GM18502 (cell line): ENCODE data around the gene MBTPS1.

Experiments
- ATAC-seq: cut with Tn5 transposase; IDR thresholded peaks from one replicate; pipeline ENCODE4 v1.9.1; 2021; ENCODE audit warnings: mild to moderate bottlenecking; ENCODE audit not compliant: unreplicated experiment, poor library complexity

MBTPS1 gene

DNA sequence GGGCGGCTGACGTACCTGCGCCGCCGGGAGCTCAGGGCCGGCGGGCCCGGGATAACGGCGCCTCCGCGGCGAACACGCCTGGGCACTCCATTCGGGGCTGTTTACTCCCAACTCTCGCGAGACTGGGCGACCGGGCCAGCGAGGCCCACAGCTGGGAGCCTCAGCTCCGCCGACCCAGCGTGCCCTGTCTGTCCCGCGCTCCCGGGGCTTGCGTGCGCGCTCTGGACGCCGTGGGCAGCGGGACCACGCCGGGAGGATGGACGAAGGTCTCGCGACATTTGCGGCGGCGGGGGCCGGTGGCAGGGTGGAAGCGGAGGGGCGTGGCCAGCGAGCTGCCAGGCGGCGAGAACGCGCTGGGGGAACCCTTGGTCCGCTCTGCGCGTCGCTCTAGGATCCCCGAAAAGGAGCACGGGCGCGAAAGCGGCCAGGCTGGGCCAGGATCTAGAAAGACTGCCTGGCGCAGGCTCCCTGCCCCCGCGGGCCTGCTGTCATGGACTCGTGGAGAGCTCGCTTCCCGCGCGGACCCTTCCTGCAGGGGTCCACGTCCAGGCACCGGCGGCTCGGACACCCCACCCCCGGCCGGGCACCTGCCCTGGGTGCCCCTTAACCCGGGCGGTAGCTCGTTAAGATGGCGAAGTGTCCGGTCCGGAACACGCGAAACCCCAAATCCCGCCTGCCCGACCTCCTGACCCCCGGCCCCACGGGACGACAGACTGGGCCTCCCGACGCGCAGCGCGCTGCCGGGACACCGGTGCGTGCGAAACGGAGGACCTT, at the start of gene MBTPS1:
MBTPS1 (minus strand) TSS at position 223 of the 774 bp plus-strand sequence. CDS start 15,159 bp downstream, outside the sequence.
- ATAC-seq: peak; percentile 93

DNA sequence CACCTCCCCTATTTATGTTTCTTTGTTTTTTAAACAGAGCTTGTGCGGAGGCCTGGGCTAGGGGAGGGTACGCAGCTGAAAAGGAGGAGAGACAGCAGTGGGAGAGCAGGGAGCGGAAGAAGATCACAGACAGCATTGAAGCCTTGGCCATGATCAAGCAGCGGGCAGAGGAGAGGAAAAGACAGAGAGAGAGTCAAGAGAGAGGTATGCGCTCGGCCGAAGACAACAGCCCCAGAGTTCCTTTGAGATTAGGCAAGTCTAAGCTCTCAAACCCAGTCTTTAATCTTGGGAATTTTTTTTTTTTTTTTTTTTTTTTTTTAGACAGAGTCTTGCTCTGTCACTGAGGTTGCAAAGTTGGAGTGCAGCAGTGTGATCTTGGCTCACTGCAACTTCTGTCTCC, 49.0 kb upstream of the MBTPS1 start:
- no peak for ATAC-seq

DNA sequence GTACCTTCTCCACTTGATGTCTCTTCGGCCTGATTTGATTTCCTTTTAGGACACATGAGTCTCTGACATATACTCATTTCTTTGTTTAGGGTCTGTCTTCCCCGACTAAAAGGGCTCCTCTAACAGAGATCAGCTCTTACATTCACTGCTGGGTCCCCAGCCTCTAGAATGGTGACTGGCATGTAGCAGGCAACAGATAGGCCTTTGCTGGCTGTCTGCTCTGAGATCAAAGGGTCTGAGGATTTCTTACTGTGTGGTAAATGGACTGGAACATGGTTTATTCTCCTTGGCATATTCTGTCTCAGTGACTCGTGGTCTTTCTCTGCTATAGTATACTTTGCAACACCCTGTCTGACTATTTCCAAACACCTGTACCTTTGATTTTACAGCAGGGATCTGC, 45.1 kb upstream of the MBTPS1 start:
- ATAC-seq: no peak

DNA sequence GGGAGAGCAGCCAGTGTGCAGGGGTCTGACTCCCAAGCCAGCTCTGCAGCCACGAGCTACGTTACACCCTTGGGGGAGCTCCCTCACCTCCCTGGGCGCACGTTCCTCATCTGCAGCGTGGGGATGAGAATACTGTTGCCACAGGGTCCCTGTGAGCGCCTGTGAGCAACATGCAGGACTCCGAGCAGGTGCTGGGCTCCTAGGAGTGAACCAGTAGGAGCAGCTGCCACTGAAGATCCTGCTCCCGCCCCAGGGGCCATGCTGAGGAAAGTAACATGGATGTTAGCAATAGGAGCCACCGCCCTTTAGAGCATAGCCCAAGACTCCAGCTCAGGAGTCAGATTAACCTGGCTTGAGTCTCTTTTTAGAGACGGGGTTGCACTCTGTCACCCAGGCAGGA, 44.3 kb upstream of the MBTPS1 start:
- no peak for ATAC-seq

DNA sequence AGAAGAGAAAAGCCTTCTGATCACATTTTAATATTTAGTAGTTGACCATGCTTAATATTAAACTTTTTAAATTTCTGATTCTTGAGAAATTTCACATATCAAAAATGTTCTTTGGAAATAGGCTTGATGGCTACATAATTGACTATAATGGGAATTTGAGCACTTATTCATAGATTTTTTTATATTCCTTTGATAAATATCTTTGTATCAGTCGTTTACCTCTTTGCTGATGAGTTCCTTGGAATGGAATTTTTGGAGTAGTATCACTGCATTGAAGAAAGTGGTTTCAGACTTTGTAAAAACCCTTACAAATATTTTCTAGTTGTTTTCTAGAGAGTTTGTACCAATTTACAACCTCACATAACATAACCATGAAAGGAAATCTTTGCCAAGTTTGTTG, 43.1 kb upstream of the MBTPS1 start:
- no peak for ATAC-seq

DNA sequence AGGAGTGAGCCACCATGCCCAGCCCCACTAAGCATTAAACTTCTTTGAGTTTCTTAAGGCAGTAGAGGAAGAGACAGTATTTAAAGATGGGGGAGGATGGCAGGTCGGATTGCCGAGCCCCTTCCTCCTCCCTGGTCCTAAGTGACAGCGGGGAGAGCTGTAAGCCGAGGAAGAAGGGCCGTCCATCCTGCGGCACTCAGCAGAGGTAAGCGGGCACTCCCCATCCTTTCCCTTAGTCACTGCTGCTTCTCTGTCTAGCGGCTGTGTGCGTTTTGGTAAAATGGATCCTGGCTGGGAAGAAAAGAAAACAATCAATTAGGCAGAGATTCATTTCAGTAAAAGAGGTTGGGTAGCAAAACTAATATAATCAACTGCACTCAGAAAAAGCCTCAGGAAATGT, 42.3 kb upstream of the MBTPS1 start:
- ATAC-seq: no peak

DNA sequence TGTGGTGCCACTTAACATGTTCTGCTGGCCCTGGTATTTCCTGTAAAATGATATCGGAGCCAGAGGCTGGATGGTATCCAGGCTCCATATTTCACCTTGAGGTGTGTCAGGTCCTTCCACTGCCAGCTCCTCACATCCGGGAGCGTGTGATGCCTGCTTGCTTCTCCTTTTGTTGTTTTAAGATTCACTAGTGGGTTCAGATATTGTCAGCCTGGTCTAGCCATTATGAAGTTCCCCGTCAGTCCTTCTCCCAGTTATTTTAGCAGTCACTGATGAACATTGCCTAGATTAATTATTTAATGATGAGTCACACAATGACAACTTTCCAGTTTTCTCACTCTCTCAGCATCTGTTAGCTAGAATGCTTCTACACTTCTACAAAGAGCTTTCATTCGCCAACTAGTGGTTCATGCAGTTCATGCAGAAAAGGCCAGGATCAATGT, 39.6 kb upstream of the MBTPS1 start:
- no peak for ATAC-seq

DNA sequence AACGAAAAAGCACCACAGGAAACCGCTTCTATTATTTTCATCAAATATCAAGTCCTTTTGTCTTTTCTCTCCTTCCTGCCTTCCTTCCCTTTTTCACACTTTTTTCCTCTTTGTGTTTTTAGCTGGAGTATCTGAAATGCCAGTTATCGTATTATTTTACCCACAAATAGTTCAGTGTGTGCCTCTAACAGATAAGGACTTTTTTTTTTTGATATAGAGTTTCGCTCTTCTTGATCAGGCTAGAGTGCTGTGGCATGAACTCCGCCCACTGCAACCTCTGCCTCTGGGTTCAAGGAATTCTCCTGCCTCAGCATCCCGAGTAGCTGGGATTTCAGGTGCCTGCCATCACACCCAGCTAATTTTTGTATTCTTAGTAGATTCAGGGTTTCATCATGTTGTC, 39.0 kb upstream of the MBTPS1 start:
- ATAC-seq: no peak

DNA sequence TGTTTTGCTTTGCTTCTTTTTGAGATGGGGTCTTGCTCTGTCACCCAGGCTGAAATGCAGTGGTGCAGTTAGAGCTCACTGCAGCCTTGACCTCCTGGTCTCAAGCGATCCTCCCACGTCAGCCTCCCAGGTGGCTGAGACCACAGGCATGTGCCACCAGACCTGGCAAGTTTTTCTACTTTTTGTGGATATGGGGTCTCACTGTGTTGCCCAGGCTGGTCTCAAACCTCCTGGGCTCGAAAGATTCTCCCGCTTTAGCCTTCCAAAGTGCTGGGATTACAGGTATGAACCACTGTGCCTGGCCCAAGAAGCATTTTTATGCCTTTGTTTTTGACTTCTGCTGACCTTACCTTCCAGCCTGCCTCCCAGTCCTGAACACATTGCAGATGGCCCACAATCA, 38.5 kb upstream of the MBTPS1 start:
- ATAC-seq: no peak

DNA sequence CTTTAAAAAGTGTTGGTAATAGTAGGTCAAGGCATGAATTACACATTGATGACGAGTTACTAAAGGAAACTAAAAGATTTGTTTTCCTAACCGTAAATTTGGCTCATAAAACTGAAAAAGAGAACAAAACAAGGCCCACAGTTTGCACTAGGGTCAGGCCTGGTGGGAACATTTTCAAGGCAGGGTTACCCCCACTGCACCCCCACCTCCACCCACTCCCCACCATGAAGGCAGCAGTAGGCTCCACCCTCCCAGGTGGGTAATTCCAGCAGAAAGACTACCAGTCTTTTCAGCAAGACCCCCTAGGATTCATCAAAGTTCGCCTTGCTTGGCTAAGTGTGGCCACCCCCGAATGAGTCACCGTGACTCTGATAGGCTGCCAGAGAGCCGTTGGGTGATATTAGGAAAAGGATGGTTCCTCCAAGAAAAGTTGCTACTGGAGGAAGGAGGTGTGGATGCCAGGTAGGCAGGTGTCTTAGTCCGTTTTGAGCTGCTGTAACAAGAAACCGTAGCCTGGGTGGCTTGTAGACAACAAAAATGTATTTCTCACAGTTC, 37.0 kb upstream of the MBTPS1 start:
- no peak for ATAC-seq

DNA sequence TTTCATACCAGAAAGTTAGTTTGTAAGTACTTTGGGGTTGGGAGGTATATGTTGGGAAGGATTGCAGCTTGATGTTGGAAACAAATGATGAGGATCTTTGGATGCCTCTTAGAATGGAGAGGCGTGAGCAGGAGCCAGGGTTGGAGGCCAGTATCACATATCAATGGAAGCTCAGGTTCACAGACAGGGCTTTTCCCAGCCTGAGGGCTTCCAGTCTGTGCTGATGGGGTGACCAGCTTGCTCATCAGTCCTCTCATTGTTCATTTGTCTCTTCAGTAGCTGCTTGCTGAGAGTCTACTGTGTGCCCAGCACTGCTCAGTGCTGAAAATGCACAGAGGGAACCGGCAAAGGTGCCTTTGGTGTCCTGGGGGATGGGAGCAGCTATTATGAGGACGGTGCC, 34.2 kb upstream of the MBTPS1 start:
- no peak for ATAC-seq

DNA sequence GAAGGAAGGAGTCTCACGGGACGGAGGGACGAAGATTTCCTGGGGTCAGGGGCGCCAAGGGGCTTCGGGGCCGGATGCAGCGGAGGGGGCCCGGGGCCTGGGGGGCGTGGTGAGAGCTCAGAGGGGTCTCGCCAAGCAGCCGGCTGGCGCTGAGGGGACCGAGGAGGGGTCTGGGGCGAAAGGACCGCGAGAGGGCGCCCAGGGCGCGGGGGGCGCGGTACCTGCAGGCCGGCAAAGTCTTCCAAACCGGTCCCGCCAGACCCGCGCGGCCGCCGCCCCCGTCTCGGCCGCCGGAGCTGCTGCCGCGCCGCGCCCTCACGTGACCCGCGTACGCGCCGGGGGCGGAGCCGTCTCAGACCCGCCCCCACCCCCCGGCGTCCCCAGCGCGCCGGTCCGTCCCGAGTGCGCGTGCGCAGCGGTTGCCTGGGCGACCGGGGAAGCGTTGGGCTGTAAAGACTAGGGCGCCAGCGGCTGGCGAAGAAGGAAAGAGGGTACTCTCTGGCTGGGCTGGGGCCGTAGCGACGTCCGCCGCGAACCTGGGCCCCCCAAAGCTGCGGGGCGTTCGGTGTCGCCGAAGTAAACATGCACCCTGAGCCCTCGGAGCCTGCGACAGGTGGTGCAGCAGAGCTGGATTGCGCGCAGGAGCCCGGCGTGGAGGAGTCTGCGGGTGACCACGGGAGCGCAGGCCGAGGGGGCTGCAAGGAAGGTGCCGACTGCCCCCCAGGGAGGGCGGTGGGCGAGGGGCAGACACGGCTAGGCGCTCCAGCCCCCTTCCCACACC, 28.3 kb upstream of the MBTPS1 start, which contains the start of the genes DNAAF1 and HSDL1:
DNAAF1 (plus strand) TSS at position 450 of the 781 bp plus-strand sequence; CDS start at position 583, 133 bp downstream.
HSDL1 (minus strand) TSS at position 319 of the 781 bp plus-strand sequence. CDS start 13,856 bp downstream, outside the sequence.
- peak; percentile 87 for ATAC-seq

DNA sequence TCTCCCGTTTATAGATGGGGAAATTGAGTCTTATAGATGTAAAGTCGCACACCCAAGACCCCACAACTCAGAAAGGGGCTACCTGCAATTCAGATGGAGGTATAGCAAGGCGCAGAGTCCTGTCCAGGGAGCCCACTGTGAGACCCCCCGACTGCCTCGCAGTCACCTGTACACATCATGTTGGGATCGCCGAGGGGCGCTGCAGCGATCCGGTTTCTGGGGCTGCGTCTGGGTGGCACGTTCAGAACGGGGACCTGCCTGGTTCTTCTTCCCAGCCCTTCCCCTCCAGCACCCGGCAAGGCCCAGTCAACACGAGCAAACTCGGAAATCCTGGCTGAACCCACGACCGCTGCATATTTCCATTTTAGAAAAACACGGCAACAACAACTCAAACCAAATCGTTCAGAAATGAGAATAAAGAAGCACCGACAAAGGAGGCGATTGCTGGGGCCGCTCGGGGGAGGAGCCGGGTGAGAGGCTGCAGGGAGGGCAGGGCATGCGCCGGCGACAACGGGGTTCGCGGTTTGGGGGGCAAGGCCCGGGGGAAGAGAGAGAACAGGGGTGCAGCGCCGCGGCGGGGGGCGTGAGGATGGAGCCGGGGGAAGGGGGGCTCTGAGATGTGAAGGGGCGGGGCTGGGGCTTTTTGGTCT, 27.6 kb upstream of the MBTPS1 start:
- ATAC-seq: peak; percentile 27

DNA sequence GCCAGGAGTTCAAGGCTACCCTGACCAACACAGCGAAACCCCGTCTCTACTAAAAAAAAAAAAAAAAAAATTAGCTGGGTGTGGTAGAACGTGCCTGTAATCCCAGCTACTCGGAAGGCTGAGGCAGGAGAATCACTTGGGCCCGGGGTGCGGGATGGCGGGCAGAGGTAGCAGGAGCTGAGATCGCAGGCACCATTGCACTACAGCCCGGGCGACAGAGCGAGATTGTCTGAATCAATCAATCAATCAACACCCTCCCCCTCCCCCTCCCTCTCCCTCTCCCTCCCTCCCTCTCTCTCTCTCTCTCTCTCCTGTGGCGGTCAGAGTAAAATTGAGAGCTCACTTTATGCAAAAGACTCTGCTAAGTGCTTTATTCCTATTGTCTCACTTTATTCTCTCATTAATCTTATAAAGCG, 27.1 kb upstream of the MBTPS1 start:
- no peak for ATAC-seq

DNA sequence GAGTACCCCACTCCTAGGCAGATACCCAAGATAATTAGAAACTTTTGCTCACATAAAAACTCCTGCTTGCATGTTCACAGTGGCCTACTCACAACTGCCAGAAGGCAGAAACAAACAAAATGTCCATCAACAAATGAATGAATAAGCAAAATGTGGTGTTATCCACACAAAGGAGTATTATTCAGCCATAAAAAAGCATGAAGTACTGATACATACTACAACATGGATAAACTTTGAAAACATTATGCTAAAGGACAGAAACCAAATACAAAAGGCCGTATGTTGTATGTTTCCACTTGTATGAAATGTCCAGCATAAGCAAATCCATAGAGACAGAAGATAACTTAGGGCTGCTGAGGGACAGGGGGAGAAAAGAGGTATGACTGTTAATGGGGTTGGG, 26.3 kb upstream of the MBTPS1 start:
- ATAC-seq: no peak

DNA sequence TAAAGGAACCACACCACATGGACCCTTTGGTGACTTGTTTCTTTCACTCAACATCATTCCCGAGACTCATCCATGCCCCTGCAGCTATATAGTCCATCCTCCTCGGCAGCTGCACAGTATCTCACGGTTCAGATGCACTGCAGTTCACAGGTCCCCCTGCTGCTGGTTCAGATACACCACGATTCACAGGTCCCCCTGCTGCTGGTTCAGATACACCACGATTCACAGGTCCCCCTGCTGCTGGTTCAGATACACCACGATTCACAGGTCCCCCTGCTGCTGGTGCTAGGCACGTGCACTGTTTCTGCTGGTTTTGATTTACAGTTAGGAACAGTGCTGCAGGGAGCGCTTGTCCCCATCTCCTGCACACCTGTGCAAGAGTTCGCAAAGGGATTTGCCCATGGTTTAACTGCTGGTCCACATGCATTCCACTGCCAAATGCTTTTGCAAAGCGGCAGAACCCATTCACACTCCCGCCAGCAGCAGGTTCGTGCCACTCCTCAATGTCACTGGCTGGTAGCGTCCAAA, 24.5 kb upstream of the MBTPS1 start:
- ATAC-seq: no peak

DNA sequence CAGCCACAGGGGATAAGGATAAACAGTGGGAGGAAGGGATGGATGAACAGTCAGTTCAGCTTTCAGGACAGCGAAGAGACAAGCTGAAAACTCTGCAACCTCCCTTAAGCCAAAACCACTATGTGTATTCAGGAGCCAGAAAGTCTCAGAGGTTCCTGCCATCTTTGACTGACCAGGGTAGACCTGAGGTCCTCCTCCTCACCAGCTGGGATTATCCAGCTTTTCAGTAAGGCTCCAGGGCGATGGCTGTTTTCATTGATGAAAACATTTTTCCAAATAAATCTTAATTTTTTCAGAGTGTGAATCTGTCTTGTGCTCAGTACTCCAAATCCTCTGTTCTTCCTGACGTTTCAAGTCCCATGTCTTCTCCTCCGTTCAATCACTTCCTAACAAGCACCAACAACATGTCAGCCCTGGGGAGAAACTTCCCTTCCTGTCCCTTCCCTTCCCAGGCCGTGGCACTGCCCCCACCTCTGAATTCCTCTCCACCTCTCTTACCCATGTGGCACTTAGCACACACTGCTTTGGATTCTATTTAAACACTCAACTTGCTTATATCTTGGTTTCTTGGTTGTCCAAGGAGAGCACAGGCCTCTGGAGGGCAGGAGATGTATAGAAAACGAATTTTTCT, 23.0 kb upstream of the MBTPS1 start:
- ATAC-seq: no peak

DNA sequence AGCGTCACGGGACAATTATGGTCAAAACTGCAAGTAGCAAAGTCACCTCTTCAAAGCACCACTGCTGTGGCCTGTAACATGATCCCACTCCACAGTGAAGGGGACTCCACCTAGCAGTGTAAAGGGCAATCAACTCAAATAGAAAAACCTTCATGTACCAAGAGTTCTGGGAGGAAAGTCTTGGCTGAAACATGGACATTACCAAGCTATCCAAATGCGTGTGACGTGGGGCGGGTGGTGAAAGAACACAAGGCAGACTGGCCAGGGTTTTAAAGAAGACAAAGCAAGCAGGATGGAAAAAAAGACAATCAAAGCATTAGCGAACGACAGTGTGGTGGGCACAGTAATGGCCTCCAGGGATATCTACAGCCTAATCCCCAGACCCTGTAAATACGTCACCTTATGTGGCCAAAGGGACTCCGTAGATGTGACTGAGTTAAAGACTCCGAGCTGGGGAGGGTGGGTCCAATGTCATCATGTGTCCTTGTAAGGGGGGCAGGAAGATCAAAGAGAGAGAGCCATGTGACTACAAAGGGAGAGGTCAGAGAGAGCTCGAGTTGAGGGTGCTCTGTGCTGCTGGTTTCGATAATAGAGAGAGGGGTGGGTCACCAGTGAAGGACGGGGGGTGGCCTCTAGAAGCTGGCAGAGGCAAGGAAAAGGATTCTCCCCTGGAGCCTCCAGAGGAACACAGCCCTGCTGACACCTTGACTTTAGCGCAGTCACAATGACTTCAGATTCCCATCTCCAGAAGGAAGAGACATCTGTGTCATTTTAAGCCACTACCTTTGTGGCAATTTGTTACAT, 22.3 kb upstream of the MBTPS1 start:
- ATAC-seq: no peak

DNA sequence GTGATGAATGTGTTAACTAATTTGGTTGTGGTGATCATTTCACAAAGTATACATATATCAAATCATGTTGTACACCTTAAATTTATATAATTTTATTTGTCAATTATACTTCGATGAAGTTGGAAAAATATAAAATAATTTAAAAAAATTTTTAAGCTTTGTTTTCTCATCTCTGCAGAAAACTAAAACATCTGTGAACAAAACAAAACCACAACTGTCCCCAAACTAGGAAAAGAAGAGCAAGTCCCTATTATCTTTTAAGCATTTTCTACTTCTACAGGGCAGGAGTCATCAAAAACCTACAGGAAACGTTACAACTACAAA, 21.7 kb upstream of the MBTPS1 start:
- ATAC-seq: no peak
